HG03103 (cell line): ENCODE results near the gene REV1.

ENCODE experiments used
- ATAC-seq: cut with Tn5 transposase; IDR thresholded peaks from one replicate; pipeline ENCODE4 v1.9.1; 2021; ENCODE audit warnings: low read depth; ENCODE audit not compliant: unreplicated experiment

Gene REV1

GRCh38 chr2:99458529-99458928 is 31.3 kb downstream of the REV1 start:
- no peak for ATAC-seq

- no peak for ATAC-seq
Observed at GRCh38 chr2:99451686-99452085, 38.1 kb downstream of the REV1 start.

- no peak for ATAC-seq
Observed at GRCh38 chr2:99451280-99451679, 38.5 kb downstream of the REV1 start.

GRCh38 chr2:99450199-99450598 is 39.6 kb downstream of the REV1 start:
- ATAC-seq: no peak

GRCh38 chr2:99448556-99448955 is 41.3 kb downstream of the REV1 start:
- no peak for ATAC-seq

GRCh38 chr2:99445065-99445464 is 44.8 kb downstream of the REV1 start:
- ATAC-seq: no peak

- ATAC-seq: no peak
Observed at GRCh38 chr2:99444222-99444621, 45.6 kb downstream of the REV1 start.

- ATAC-seq: no peak
Observed at GRCh38 chr2:99442837-99443236, 47.0 kb downstream of the REV1 start.

GRCh38 chr2:99439971-99440505 is 49.8 kb downstream of the REV1 start:
- no peak for ATAC-seq

- no peak for ATAC-seq
Observed at GRCh38 chr2:99436874-99437273, 52.9 kb downstream of the REV1 start.

GRCh38 chr2:99433340-99433739 is 56.5 kb downstream of the REV1 start:
- no peak for ATAC-seq

GRCh38 chr2:99431587-99432275 is 58.1 kb downstream of the REV1 start:
- ATAC-seq: no peak

GRCh38 chr2:99430614-99431291 is 59.1 kb downstream of the REV1 start:
- ATAC-seq: no peak

- no peak for ATAC-seq
Observed at GRCh38 chr2:99425022-99425421, 64.8 kb downstream of the REV1 start.

GRCh38 chr2:99424371-99424770 is 65.4 kb downstream of the REV1 start:
- ATAC-seq: no peak

GRCh38 chr2:99422599-99422998 is 67.2 kb downstream of the REV1 start:
- no peak for ATAC-seq

GRCh38 chr2:99421469-99421868 is 68.3 kb downstream of the REV1 start:
- ATAC-seq: no peak

- no peak for ATAC-seq
Observed at GRCh38 chr2:99420751-99421299, 69.0 kb downstream of the REV1 start.

GRCh38 chr2:99420031-99420430 is 69.8 kb downstream of the REV1 start:
- no peak for ATAC-seq

GRCh38 chr2:99417396-99417795 is 72.4 kb downstream of the REV1 start:
- ATAC-seq: no peak

GRCh38 chr2:99414566-99414965 is 75.3 kb downstream of the REV1 start:
- ATAC-seq: no peak

GRCh38 chr2:99410276-99410675 is 79.5 kb downstream of the REV1 start:
- no peak for ATAC-seq
